DMS79 (cell line): Measurements from ENCODE around the gene SFMBT2.

Experiments
- DNase-seq: peaks from one replicate; lab custom pipeline; 2025; lab: John Stamatoyannopoulos, UW

The SFMBT2 gene

GRCh38 chr10:7298495-7298894, 112.3 kb downstream of the SFMBT2 start:
- DNase-seq: no peak

DNA sequence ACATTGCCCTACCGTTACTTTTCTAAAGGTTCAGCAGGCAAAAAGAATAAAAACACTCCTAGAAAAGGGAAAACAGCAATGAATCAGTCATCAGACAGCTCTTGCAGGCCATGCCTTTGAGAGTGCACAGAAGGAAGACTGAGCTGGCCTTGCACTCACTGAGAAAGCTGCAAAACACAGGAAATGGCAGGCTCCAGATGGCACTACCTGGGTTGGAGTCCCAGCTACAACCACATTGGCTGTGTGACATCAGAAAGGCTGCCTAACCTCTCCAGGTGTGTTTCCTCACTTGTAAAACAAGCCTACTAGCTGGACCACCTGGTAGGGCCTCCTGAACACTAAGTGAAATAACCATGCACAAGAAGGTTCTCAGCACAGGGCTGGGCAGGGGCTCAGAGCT, 113.7 kb downstream of the SFMBT2 start:
- no peak for DNase-seq

DNA sequence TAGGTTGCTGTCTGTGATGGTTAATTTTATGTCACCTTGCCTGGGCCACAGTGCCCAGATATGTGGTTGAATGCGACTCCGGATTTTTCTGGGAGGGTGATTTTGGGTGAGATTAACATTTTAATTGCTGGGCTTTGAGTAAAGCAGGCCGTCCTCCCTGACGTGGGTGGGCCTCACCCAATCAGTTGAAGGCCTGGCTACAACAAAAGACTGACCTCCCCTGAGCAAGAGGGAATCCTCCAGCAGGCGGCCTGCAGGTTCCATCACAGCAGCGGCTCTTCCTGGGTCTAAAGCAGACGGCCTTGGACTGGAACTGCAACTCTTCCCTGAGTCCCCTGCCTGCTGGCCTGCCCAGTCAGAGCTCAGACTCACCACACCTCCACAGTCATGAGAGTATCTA, 114.2 kb downstream of the SFMBT2 start:
- DNase-seq: no peak

GRCh38 chr10:7296076-7296475, 114.8 kb downstream of the SFMBT2 start:
- no peak for DNase-seq

DNA sequence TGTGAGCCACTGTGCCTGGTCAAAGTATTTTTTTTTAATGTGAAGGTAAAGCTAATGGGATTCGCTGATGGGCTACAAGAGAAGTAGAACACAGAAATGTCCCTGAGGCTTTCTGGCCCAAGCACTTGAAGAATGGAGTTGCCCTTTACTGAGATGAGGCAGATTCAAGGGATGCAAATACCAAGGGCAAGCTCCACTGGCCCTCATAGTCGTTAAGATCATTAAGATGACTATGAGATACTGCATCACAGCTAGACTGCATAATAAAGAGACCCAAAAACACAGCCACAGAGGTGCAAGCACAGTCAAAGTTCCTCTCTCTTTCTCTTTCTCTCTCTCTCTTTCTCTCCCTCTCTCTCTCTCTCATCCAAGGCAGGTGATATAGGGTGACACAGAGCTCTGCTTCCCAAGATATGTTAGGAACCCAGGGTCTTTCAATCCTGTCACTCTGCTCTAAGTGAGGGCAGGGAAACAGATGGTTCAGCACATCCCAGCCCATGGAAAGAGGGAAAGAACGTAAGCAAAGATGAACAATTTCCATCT, 117.4 kb downstream of the SFMBT2 start:
- DNase-seq: no peak

DNA sequence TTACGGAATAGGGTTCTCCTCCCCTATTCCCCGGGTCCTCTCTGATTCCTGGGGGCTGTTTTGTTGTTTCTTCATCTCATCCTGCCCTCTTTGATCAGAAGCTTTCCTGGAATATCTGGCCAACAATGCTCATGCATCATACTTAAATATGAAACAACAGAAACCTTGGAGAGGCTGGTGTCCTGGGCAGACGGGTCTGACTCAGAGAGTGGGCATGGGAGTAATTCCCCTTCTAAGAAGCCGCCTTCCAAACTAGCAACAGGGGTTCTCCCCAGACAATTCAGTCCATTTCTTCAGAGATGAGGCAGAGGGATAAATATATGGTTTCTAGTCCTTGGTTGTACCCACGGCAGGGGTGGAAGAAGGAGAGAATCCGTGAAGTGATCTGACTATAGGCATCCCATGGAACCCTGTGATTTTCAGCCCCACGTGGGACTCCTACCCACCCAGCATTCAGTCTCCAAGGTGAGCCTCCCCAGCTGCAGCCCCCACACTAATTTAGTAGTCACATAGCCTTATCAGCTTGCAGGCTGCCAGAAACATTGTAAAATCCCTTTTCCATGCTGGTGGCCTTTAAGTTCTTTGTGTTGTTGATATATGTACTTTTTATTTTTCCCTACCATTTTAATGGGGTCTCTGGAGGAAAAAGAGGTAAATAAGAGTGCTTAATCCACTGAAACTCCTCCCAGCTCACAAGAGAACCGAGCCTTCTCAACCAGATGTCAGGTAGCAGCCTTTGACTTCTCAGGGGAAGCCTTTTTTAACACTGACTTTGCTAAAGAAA, 119.2 kb downstream of the SFMBT2 start:
- DNase-seq: no peak

- no peak for DNase-seq
These were observed 122.7 kb downstream of the SFMBT2 start for GRCh38 chr10:7288060-7288690.

- no peak for DNase-seq
These were observed 123.5 kb downstream of the SFMBT2 start for GRCh38 chr10:7287377-7287776.

- DNase-seq: no peak
These were observed 125.1 kb downstream of the SFMBT2 start for GRCh38 chr10:7285522-7286322.

DNA sequence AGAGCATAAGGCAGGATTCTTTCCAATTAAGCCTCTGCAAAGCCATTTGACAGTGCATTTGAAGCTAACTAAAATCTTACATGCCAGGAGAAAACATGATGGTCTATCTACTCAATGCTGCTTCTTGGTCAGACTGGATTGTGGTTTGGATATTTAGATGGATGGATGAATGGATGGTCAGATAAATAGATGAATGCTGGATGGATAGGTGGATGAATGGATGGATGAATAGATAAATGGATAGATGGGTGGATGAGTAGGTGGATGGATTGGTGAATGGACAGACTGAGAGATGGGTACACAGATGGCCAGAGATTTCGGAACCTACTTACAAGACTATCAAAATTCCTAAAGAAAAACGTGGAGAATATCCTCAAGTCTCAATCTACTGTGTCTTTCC, 127.6 kb downstream of the SFMBT2 start:
- DNase-seq: no peak

DNA sequence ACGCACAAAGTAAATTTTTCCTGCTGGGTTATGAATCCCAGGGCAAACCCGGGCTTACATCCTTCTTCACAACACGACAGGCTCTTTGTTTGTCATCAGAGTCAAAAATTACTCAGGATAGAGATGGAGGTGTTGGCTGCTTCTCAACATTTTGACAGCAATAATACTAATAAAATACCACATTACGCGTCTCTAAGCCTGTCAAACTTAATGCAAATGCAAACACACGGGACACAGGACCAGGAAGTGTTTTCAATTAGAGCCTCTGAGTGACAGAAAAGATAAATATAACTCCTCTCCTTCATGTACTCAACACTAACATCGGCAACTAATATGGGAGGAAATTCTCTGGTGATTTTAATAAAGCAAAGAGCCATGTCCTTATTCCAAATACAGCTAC, 128.4 kb downstream of the SFMBT2 start:
- DNase-seq: no peak

GRCh38 chr10:7281429-7281828, 129.4 kb downstream of the SFMBT2 start:
- DNase-seq: no peak

DNA sequence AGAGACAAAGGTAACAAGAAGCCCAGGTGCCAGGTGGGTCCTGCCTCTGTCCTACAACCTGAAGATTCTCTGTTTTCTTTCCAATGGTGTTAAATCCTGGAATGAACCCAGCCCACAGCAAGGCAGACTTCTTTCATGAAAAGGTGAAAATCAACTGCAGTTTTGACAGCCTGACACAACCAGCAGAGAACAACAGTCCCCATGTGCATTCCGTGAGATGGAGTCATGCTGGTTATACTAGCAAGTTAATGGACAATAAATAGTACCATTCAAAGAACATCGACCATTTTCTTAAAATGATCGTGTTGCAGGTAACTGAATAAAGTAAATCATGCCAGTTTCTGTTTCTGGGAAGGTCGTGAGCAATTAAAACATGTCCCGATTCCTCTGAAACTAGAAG, 131.5 kb downstream of the SFMBT2 start:
- DNase-seq: no peak

DNA sequence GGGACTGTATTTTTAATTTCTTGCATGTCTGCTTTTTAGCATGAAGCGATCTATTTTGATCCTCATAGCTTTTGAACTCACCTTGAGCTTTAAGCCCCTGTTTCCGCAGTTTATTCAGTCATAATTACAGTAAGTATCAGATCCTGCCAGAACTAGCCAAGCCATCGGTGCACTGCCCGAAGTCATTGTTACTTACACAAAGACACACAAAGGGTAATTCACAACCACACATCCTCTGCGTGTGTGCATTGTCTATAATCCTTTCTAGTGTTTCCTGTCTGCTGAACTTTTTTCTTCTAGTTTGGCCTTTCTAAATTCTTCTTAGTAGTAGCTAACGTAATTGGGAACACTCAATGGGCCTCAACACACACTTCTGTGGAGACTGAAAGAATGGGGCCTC, 133.0 kb downstream of the SFMBT2 start:
- DNase-seq: no peak

GRCh38 chr10:7277432-7277831, 133.4 kb downstream of the SFMBT2 start:
- no peak for DNase-seq

DNA sequence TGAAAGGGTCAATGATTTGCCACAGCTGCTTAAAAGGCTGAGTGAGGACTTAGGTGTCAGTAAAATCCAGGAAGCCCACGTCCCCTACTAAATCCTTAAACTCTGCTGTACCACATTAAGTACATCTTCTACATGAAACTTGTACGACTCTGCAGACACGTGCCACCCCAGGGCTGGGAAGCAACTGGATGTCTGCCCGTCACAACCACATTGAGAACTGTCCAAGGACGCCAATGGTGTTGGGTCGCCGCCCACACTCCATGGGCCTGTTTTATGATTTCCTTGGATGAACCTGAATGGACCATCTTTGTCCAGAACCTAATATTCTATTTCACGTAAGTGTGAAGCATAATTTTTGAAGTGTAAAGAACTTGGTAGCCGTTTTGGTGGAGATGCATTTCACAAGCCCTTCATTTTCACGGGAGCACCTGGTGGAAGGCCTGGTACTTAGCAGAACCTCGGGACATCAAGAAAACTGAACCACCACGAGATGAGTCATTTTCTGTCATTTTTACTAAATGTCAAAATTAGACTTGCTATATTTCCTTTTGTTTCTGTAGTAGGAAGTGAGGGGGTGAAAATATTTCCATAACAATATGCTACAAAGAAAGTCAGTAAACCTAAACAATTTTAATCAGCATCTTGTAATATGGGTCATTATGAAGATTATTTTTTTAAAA, 134.9 kb downstream of the SFMBT2 start:
- DNase-seq: no peak

GRCh38 chr10:7274293-7274692, 136.5 kb downstream of the SFMBT2 start:
- no peak for DNase-seq

DNA sequence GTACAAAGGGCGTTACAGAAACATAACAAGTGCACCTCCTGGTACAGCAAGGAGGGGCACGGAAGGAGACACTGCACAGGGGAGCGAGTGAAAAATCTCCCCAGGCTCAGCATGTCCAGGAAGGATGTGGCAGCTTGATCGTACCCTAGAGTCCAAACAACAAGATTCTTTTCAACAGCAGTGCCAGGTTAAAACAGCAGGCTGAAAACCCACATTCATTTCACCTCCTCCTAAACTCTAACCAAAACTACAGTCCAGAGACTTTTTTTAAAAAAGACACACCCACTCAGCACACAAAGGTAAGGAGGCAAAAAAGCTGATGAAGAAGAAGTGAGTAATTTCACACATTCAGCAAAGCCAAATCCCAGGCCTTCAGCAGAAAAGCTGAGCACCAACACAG, 138.8 kb downstream of the SFMBT2 start:
- DNase-seq: no peak

DNA sequence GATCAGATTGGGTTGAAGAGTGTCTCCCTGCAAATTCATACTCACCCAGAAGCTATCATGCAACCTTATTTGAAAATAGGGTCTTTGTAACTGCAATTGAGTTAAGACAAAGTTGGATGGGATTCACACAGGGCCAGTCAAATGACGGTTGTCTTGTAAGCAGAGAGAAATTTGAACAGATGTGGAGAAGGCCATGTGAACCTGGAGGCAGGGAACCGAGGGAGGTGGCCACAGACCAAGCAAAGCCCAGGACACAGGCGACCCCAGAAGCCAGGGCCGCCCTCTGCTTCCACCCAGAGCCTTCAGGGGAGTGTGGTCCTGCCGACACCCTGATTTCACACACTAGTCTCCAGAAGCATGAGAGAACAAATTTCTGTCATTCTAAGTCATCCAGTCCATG, 140.8 kb downstream of the SFMBT2 start:
- no peak for DNase-seq

- DNase-seq: no peak
These were observed 143.7 kb downstream of the SFMBT2 start for GRCh38 chr10:7267142-7267541.

DNA sequence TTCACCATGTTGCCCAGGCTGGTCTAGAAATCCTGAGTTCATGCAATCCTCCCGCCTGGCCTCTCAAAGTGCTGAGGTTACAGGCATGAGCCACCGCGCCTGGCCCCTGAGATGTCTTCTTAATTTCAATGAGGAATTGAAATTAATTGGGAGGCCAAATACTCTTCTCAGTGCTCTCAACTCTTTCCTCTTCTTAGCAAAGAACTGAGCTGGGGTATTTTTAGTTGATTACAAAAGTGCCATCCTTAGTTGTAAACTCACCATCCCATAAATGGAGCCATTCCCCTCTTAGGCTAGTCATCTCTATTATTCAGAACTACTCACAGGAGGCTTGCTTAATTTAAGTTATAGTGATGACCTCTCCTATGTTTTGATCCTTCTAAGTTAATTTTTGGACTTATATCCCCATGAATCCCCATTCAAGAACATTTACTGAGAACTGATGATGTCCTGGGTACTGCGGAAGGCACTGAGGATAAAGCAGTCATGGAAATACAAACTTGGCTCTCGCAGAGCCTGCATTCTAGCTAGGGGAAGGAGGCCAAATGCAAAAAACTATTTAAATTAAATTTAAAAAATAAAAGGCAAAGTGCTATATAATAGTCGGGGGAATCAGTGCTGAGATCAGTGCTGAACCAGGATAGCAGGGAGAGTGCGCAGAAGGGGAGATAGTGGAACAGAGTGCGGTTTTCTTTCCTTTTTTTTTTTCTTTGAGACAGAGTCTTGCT, 145.3 kb downstream of the SFMBT2 start:
- no peak for DNase-seq
